Brain pericyte (primary cell): Measurements from ENCODE around the gene ACTR10.

ENCODE experiments used
- DNase-seq: peaks from one replicate; pipeline ENCODE4 v3.0.0-alpha.2; 2012; ENCODE audit warnings: low read depth, low spot score

Gene ACTR10

DNA sequence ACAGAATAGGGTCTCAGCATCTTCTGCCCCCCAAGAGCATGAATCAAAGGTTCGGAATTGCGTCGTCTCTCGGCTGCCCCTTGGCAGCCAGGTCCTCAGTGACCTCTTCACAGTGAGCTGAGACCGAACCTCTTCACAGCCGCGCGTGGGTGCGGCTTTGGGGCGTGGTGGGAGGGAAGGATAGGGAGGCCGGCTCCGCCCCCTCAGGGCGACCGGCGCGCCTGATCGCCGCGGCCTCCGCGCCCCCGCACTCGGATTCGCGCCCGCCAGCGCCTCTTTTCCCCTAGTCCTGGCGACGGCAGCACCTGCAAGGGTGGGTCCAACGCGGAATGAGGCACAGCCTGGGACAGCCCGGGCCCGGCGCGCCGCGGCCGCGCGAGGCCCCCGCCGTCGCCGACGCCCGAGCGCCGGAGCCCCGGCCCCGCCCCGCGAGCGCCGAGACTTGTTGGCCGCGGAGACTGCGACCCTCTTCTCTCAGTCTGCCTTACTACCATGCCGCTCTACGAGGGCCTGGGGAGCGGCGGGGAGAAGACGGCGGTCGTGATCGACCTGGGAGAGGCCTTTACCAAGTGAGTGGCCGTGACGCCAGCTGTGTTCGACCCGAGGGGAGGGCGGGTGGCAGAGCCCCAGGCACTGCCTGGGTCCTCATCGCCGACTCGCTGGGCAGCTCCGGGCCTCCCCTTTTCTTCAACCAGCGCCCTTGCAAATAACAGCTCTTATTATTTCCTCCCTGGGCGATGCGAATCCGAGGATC lies at the start of gene ACTR10:
Gene ACTR10, plus strand, starts transcription at position 424 of the 754 bp plus-strand sequence. Its CDS starts 69 bp downstream, at position 493.
- peak; percentile 30 for DNase-seq

DNA sequence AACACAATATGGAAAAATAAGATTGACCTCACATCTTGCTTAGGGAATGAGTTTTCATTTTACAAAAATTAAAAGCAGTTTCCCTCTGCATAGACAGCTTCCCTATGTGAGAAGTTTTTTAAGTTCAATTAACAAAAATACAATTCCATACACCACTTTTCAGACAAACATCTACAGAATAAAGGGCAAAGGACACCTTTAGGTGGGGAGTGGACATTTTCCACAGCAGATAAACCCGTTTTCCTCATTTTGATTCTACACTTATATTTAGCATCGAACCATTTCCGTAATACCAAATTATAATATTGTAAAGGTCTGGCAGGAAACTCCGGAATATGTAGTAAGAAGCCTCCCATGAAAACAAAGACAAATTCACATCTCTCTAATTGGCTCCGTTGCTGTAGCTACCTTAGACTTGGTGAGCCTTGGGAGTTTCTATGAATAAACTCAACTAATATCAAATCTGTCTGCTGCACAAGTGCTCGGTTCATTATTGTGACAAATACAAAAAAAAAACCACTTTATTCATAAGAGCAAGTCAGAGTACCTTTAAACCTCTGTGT lies 49.6 kb upstream of the ACTR10 start:
- DNase-seq = no peak

DNA sequence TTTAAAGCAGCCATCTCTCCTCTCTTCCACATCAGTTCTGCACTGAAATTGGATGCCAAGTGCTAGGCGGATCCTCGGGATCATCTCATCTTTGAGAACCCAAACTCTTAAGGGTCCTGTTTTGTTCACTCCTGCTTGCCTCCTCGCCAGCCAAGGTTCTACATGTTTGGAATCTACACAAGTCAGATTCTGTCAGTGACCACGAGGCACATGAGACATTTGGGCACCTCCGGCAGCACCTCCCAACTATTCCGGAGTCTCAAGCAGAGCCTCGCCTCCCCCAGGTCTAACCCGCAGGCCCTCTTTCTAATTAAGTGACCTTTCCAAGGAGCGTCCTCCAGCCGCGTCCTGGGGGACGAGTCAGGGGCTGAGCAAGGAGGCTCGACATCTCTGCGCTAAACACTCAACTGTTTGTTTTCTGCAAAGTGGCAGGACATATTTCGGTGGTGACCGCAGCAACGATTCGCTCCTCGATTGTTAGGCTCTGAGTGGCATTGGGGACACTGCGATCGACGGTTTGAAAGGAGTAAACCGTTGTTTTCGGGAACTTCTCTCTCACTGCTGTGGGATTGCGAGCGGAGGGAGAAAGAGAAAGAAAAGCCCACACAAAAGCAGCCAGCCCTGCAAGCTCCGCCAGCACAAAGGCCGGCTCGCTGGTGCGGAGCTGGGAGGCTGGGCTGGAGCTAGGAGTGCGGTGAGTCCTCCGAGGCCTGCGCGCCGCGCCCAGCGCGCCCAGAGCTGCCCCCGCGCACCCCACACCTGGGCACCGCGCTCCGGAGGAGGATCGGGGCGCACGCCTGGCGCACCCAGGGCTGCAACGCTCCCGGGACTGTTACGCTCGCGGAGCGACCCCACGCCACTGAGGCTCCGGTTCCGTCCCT lies 48.6 kb upstream of the ACTR10 start:
- DNase-seq = no peak

DNA sequence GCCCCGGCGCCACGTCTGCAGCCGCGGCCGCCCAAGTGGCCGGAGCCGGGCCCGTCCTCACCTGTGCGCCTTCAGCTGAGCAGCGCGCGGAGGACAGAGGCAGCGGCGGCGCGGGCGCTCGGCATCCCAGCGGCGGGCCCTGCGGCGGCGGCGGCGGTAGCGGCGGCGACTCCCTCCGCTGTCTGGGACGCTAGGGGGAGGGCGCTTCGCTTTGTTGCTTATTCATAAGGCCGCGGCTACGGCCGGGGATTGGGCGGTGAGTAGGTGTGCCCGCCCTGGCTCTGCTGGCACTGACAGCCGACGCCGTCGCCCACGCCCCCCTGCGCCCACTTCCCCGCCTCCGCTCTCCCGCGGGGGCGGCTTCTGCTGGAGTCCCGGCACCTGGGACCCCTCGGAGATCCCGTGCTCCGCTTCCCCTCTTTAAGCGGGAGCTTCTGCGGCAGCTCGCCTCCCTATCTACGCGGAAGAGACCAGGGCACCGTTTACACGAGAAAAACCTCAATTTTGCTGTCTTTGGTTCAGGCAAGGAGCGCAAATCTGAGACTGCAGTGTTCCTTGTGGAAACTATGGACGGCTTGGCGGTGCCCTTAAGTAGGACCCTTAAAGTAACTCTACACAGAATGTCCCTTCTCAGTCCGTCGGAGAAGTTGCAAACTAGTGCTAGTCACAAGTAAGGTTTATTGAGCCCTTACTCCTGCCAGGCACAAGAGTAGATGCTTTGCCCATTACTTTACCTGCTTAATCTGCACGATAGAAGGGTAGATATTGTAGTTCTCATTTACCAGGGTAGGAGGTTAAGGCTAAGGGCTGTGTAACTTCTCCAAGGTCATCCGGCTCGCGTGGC lies 47.7 kb upstream of the ACTR10 start, which contains the start of gene ARMH4:
Gene ARMH4, minus strand, starts transcription at position 200 of the 844 bp plus-strand sequence. CDS start 12,855 bp downstream, outside the sequence.
- no peak for DNase-seq

DNA sequence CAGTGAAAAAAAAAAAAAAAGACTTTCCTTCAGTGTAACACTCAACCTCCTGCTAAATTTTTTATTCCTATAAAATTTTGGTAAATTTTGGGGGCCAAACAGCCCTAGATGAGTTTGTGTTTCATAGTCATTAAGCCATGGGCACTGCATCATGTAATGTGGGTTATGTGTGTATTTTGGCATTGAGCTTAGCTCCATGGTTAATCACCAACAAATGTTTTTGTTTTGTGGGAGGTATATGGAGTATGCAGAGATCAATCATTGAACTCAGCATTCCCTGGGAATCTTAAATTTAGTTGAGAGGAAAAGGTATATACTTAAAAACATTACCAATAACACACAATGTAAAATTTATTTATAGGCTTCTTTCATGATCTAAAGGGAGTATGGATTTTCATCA lies 39.4 kb upstream of the ACTR10 start:
- no peak for DNase-seq

DNA sequence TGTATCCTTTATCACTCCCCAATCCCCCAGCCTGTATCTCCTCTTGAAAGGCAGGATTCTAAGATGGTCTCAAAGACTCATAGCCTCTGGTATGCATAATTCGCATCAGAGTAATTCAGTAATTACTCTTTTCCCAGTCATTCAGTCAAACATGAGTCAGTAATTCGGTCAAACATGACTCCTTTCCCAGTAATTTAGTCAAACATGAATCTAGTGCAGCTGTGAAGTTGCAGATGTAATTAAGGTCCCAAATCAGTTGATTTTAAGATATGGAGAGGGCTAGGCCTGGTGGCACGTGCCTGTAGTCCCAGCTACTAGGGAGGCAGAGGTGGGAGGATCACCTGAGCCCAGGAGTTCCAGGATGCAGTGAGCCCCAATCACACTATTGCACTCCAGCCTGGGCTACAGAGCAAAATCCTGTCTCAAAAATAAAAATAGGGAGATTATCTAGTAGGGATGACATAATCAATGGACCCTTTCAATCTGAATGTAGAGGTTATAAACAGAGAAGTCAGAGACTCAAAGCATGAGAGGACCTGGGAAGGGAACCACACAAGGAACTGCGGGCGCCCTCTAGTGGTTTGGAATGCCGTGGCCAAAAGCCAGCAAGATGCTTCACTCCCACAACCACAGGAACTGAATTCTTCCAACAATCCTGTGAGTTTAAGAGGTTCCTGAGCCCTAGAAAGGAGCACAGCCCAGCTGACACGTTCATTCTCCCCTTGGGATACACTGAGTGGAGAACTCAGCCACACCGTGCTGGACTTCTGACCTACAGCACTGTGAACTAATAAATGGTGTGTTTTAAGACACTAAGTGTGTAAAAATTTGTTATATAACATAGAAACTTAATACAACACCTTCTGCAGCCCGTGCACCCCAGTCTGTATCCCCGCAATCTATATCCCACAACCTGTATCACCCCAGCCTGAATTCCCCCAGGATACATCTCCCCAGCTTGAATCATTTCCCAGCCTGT lies 33.7 kb upstream of the ACTR10 start:
- no peak for DNase-seq

DNA sequence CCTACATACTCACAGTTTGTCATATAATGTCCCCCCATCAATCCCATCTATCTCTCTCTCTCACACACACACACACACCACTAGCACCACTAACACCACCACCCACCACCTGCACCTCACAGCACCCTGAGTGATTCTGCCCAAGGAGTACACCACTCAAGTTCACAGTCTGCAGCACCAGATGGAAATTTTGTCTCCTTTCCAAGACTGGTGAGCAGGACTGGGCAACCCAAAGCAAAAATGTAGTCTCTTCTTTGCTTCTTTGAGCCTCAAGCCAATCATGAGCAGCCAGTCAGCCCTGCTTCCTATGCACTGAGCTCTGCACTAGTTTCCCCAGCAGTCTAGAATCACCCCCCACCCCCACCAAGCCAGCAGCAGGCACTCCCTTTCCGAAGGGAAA lies 32.9 kb upstream of the ACTR10 start:
- no peak for DNase-seq

DNA sequence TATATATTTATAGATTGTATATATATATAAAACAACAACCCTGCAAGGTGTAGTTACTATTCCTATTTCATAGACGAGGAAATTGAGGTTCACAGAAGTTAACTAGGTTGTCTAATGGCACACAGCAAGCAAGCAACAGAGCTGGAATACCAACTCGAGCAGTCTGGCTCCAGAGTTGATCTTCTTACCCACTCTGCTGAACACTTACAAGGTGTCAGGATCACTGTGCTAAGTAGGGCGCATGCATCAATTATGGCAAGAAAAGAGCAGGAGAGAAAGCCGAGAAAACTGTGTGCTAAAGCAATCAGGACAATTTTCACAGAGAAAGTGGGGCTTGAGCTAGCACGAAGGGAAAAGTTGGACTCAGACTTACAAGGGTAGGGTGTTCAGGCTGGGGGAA lies 32.1 kb upstream of the ACTR10 start:
- DNase-seq = no peak

DNA sequence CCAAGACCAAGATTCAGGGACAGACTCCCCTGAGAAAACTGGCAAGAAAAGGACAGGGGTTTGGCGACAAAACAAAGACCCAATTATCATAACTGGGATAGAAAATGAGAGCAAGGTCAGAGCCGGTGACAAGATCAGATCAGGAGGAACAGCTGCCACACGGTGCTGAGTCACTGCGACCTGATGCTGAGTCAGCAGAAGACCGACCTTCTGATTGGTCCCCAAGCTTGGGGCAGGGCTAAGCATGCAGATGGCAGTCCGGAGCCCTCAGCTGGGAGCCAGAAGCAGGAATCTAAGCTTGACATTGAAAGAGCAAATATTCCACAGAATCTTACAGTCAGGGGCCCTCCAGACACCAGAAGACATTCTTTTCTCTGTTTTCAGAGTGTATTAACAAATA lies 28.9 kb upstream of the ACTR10 start:
- DNase-seq = peak; percentile 48

DNA sequence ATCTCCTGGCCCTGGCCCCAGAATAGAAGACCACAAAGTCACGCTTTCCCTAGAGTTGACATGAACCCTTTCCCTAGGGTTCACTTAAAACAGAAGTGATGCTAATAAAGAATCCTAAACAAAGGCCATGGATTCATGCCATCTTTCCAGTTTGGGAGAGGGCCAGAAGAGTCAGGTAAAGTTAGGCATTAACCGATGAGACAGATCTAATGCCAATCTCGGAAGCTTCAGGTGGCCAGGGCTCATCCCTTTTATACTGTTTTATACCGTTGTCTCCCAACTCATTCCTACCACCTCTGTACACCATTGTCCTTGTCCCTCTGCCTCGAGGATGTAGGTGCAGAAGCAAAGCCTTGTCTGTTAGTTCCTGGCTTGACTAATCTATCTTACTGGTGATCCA lies 22.8 kb upstream of the ACTR10 start:
- no peak for DNase-seq

DNA sequence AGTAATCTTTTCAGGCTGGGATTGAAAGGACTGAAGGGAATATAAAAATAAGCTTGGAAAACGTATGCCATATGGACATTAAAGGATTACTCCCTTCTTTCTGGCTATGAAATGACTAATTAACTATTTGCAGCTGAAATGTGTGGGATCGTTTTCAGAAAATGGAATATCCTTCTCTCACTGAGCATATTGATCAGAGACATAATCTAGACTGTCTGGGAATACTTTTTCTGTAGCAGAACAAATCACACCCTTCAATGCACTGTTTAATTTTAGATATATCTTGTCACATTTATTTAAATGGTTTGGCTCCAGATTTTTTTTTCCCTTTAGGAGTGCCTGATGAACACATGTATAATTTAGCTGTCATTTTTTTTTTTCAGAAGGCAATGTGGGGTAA lies 10.8 kb upstream of the ACTR10 start:
- no peak for DNase-seq

DNA sequence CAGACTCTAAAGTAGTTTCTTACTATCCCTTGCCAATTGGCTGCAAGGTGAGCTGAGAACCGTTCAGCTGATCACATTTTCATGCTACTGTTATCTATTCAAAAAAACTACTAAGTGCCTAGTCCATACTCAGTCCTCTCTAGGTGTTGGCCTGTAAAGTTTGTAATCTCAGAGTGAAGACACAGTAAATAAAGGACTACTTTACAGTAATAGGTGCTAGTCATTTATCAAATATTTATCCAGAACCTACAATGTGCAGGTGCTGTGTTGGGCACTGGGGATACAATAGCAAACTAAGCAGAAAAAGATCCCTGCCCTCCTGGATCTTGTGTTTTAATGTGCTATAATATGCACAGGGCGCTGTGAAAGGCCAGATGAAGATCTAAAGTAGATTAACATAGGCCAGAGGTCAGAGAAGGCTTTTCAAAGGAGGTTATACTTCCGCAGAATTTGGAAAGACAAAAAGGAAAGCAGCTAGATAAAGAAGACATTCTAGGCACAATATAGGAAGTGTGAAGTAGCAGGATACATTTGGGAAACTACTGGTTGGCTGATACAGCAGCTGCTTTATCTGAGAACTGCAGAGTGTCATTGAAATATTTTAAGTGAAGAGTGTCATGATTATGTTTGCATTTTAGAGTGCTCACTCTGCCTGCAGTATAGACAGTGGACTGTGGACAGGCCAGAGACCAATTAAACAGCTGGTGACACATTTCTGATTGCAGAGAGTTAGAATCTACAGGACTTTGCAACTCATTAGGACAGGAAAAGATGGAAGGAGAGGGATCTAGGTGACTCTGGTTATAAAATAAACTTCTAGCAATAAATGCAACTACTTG lies 8.0 kb upstream of the ACTR10 start:
- DNase-seq = no peak

DNA sequence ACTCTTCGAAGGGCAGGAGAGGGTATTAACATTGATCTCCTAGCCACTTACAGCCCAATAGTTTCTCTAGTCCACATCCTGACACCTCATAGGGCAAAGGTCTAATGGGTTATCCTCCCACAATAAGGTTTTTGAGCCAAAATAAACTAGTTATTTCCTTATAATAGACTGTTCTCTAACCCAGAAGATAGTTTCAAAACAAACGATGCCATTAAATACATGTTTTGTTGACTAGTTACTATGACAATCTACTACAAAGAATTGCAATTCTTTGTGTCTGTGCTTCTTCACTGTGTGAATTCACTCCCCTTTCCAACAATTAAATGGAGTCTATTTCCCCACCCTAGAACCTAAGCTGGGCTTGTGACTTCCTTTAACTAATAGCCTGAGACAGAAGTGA lies 6.4 kb upstream of the ACTR10 start:
- DNase-seq = no peak

DNA sequence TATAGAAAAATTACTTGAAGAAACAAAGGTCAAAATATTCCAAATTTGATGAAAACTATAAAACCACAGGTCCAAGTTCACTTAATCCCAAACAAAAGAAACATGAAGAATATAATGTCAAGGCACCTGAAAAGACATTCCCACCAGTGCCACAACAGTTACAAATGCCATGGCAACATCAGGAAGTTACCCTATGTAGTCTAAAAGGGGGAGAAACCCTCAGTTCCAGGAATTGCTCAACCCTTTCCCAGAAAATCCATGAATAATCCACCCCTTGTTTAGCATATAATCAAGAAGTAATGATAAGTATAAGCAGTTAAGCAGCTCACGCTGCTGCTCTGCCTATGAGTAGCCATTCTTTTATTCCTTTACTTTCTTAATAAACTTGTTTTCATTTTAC lies 3.8 kb upstream of the ACTR10 start:
- no peak for DNase-seq

DNA sequence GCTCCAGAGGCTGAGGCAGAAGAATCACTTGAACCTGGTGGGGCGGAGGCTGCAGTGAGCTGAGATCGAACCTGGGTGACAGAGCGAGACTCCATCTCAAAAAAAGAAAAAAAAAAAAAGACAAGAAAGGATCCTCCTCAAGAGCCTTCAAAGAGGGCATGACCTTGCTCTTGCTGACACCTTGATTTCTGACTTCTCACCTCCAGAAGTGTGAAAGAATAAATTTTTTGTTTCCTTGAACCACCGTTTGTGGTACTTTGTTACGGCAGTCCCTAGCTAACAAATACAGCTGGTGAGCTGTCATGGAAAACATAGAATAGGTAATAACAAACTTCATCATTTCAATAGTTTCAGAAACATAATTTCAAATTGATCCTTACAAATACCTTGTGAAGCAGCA lies 1.9 kb upstream of the ACTR10 start:
- no peak for DNase-seq

DNA sequence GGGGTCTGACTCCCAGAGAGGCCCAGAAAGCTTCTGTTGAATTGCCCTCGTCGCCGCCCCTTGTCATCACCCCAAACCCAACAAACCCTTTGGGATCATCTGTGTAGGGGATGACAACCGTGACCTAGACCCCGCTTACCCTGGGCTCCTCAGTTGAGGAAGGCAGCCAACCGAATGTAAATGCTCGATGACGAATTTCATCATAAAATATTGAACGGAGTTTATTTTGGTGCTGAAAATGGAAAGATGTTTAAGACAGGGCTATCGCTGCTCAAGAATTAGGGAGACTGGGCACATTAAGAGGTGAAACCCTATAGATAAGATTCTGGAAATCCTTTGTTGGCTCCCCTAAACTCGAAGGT lies 512 bp downstream of the ACTR10 start:
- no peak for DNase-seq

DNA sequence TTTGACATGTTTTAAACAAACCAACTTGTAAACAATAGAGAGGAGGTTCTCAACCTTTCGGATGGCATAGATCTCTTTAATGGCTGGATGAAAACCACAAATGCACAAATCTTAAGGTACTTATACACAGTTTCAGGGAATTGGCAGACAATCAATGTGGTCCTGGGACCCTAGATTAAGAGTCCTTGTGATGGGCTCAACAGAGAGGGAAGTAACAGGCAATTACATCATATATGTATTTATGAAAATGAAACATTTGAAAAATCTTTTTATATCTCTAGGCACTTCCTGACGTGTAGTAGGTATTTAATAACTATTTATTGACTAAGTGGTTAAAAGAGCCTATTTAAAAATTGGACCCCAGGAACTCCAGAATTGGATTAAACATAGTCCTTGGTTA lies 897 bp downstream of the ACTR10 start:
- DNase-seq = no peak

DNA sequence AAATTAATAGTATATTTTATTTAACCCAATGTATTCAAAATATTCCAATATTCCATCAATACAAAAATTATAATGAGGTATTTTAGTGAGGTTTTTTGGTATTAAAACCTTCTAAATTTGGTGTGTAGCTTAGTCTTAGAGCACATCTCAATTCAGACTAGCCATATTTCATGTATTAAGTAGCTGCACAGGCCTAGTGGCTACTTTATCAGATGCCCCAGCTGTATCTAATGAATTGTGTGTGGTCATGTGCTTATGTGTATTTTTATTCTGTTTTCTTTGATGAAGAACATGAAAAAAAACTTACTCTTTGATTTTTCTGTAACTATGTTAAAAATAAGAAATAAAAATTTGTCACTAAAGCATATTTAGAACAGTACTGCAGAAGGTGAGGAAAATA lies 13.2 kb downstream of the ACTR10 start:
- DNase-seq = no peak

DNA sequence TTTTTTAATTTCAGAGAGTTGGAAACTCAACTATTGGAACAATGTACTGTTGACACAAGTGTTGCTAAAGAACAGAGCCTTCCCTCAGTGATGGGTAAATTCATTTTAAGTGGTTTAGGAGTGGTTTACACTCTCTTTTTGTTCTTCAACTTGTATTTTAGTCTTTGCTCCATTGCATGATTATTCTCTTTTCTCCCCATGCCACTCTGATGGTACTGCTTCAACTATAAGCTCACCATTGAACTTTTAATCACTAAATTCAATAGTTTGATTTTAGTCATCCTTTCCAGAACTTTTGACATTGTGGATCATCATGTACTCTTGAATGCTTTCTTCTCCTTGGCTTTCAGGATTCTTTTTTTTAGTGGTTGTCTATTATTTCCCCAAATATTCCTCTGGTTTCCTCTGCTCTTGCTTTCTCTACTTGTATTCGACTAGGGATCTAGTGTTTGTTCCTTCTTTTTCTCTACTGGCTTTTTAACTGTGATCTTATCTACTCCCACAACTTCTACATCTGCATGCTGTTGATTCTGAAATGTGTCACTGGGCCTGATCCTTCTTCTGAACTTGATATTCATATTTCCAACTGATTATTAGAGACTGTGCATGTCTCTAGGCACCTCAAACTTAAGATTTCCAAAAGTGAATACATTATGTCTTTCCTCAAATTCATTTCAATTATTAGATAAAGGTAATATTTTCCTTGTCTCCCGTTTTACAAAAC lies 15.4 kb downstream of the ACTR10 start:
- DNase-seq = no peak
